GM12878 (cell line): ENCODE data around the gene COL24A1. TPM values are rescaled to one million over a fixed set of nuclear protein-coding genes. Genes with fewer than 3 reads are reported as not detected.

Source experiments
- ATAC-seq: fragments of 200-7000 bp; cut with Tn5 transposase; 3 replicates; pipeline ENCODE4 v1.9.1; 2020; ENCODE audit warnings: mild to moderate bottlenecking, moderate library complexity
- BruUV-seq: library from RNA; stranded (reverse); fragments of 400-500 nt; replicated peaks from 2 replicates; lab custom pipeline; 2021; lab: Mats Ljungman, UMichigan
- CTCF ChIA-PET: fragments of 300-600 bp; sonication (Branson Sonifier 250); formaldehyde crosslinking; extraction: SDS; loops from one replicate; lab custom pipeline; 2021; ENCODE audit warnings: inconsistent platforms; lab: Yijun Ruan, JAX
- POLR2A ChIA-PET: fragments of 350-600 bp; formaldehyde crosslinking; extraction: SDS; loops from one replicate; lab custom pipeline; 2021; ENCODE audit warnings: inconsistent platforms; lab: Charles Lee
- RAD21 ChIA-PET: fragments of 300-600 bp; sonication (Branson Sonifier 250); formaldehyde crosslinking; loops from one replicate; lab custom pipeline; 2023; ENCODE audit warnings: antibody characterized with exemption; ENCODE audit not compliant: unreplicated experiment; lab: Charles Lee
- SMC1A ChIA-PET: fragments of 300-600 bp; sonication (Branson Sonifier 250); formaldehyde crosslinking; loops from one replicate; lab custom pipeline; 2023; ENCODE audit not compliant: unreplicated experiment, uncharacterized antibody; lab: Charles Lee
- DNase-seq: peaks from one replicate; pipeline ENCODE4 v3.0.0-alpha.2; 2011; ENCODE audit warnings: low read depth, low spot score
- FAIRE-seq: peaks from 3 replicates; lab custom pipeline; 2011; peaks lifted over from hg19 to GRCh38; lab: Jason Lieb, UNC
- H2AFZ ChIP-seq: 2 replicates; pipeline ENCODE4 v1.6.0; 2011; ENCODE audit warnings: low read depth, low read length, control low read depth; ENCODE audit not compliant: control insufficient read depth
- H3K27ac ChIP-seq: 2 replicates; pipeline ENCODE4 v1.5.1; 2011; ENCODE audit warnings: control low read depth; ENCODE audit not compliant: control insufficient read depth, insufficient read depth
- H3K27me3 ChIP-seq, 2 experiments: replicated peaks in 1 of 2; 2 replicates each; pipeline versions ENCODE4 v1.6.0 to v1.6.1; 2011; ENCODE audit warnings: low read length in 1 of 2; ENCODE audit not compliant: control insufficient read depth in 2 of 2, insufficient read depth in 2 of 2
- H3K36me3 ChIP-seq, 2 experiments: 2 replicates each; pipeline ENCODE4 v1.5.1; 2011; ENCODE audit warnings: low read length in 1 of 2; ENCODE audit not compliant: control insufficient read depth in 2 of 2, insufficient read depth in 2 of 2
- H3K4me1 ChIP-seq: 2 replicates; pipeline ENCODE4 v1.6.1; 2011; ENCODE audit warnings: mild to moderate bottlenecking, low read length, moderate library complexity, mixed read lengths; ENCODE audit not compliant: control insufficient read depth, insufficient read depth
- H3K4me2 ChIP-seq: 2 replicates; pipeline ENCODE4 v1.6.0; 2011; ENCODE audit warnings: control low read depth; ENCODE audit not compliant: control insufficient read depth, insufficient read depth
- H3K4me3 ChIP-seq: fragments of 200-600 bp; sonication (generic); 2 replicates; pipeline ENCODE4 v1.5.1; 2016
- H3K79me2 ChIP-seq: 2 replicates; pipeline ENCODE4 v1.6.0; 2011; ENCODE audit warnings: low read length; ENCODE audit not compliant: control insufficient read depth, insufficient read depth
- H3K9ac ChIP-seq: 2 replicates; pipeline ENCODE4 v1.8.0; 2011; ENCODE audit warnings: low read length, control low read depth, mixed read lengths; ENCODE audit not compliant: control insufficient read depth, insufficient read depth
- H3K9me3 ChIP-seq: replicated peaks from 3 replicates; pipeline ENCODE4 v1.5.1; 2011; ENCODE audit warnings: mild to moderate bottlenecking, low read length; ENCODE audit not compliant: control insufficient read depth, insufficient read depth
- H4K20me1 ChIP-seq: 2 replicates; pipeline ENCODE4 v1.6.0; 2011; ENCODE audit not compliant: control insufficient read depth, insufficient read depth
- ASH2L ChIP-seq: fragments of 300-600, 200-600 bp; sonication (generic); IDR thresholded peaks from 2 replicates; pipeline ENCODE4 v1.6.1; 2017; ENCODE audit warnings: low read depth, mild to moderate bottlenecking, borderline replicate concordance
- BCL11A ChIP-seq: IDR thresholded peaks from 2 replicates; pipeline ENCODE4 v1.6.1; 2011; ENCODE audit warnings: low read depth, low read length
- CHD1 ChIP-seq: IDR thresholded peaks from 2 replicates; pipeline ENCODE4 v1.6.1; 2012; ENCODE audit warnings: low read depth, low read length, improper control_type of control experiment
- EGR1 ChIP-seq, 2 experiments: IDR thresholded peaks; 1 replicate in 1 of 2; 2 replicates in 1 of 2; pipeline ENCODE4 v1.6.1; 2011 to 2012; ENCODE audit warnings: low read depth in 2 of 2, low read length in 2 of 2, borderline replicate concordance in 1 of 2, mild to moderate bottlenecking in 1 of 2, moderate library complexity in 1 of 2
- EZH2 ChIP-seq: IDR thresholded peaks from 2 replicates; pipeline ENCODE4 v1.6.1; 2012; ENCODE audit warnings: low read depth, mild to moderate bottlenecking, control low read depth, inconsistent platforms, low read length, borderline replicate concordance; ENCODE audit not compliant: control insufficient read depth
- HDGF ChIP-seq: fragments of 450-650 bp; IDR thresholded peaks from 2 replicates; pipeline ENCODE4 v1.6.1; 2016; ENCODE audit warnings: antibody characterized with exemption
- MEF2A ChIP-seq: IDR thresholded peaks from 2 replicates; pipeline ENCODE4 v1.6.1; 2011; ENCODE audit warnings: low read depth, mild to moderate bottlenecking, low read length, moderate library complexity; ENCODE audit not compliant: insufficient read depth
- MTA3 ChIP-seq: IDR thresholded peaks from 2 replicates; pipeline ENCODE4 v1.6.1; 2012; ENCODE audit warnings: low read length, inconsistent platforms, borderline replicate concordance
- NR2C2 ChIP-seq: IDR thresholded peaks from 2 replicates; pipeline ENCODE4 v1.6.1; 2011; ENCODE audit warnings: borderline replicate concordance, low read depth; ENCODE audit not compliant: control insufficient read depth, insufficient read length
- PML ChIP-seq: IDR thresholded peaks from 2 replicates; pipeline ENCODE4 v1.6.1; 2012; ENCODE audit warnings: low read length, inconsistent platforms
- RB1 ChIP-seq: fragments of 450-650 bp; formaldehyde crosslinking; IDR thresholded peaks from 2 replicates; pipeline ENCODE4 v1.6.1; 2017; ENCODE audit warnings: mild to moderate bottlenecking, borderline replicate concordance
- RUNX3 ChIP-seq: IDR thresholded peaks from 2 replicates; pipeline ENCODE4 v1.6.1; 2012; ENCODE audit warnings: low read length, inconsistent platforms
- SREBF2 ChIP-seq: IDR thresholded peaks from 2 replicates; pipeline ENCODE4 v1.6.1; 2012; ENCODE audit warnings: mild to moderate bottlenecking, low read length
- SUZ12 ChIP-seq: fragments of 200-600 bp; sonication (generic); IDR thresholded peaks from one replicate; pipeline ENCODE4 v1.6.1; 2018; ENCODE audit warnings: antibody characterized with exemption, mild to moderate bottlenecking; ENCODE audit not compliant: unreplicated experiment
- TCF3 ChIP-seq: IDR thresholded peaks from 2 replicates; pipeline ENCODE4 v1.6.1; 2012; ENCODE audit warnings: low read depth, mild to moderate bottlenecking, low read length, borderline replicate concordance; ENCODE audit not compliant: insufficient read depth
- TCF7 ChIP-seq: IDR thresholded peaks from 2 replicates; pipeline ENCODE4 v1.6.1; 2014; ENCODE audit warnings: antibody characterized with exemption, borderline replicate concordance
- ZBTB40 ChIP-seq: fragments of 450-650 bp; IDR thresholded peaks from 2 replicates; pipeline ENCODE4 v1.6.1; 2016; ENCODE audit warnings: mild to moderate bottlenecking, moderate library complexity, borderline replicate concordance
- ZNF207 ChIP-seq: fragments of 450-650 bp; IDR thresholded peaks from 2 replicates; pipeline ENCODE4 v1.6.1; 2014; ENCODE audit warnings: antibody characterized with exemption, mild to moderate bottlenecking, borderline replicate concordance
- ZSCAN29 ChIP-seq: fragments of 450-650 bp; IDR thresholded peaks from 2 replicates; pipeline ENCODE4 v1.6.1; 2017; ENCODE audit warnings: mild to moderate bottlenecking, moderate library complexity
- ZZZ3 ChIP-seq: IDR thresholded peaks from 2 replicates; pipeline ENCODE4 v1.6.1; 2011; ENCODE audit warnings: low read depth; ENCODE audit not compliant: control insufficient read depth, insufficient read length
- WGBS: methylation state at CpG from one replicate; pipeline ENCODE4 v1.1.6; 2016; ENCODE audit warnings: low lambda C conversion rate; ENCODE audit not compliant: insufficient replicate concordance, insufficient coverage; ENCODE audit errors: missing lambda C conversion rate; 5-methylcytosine and 5-hydroxymethylcytosine counted together
- in situ Hi-C: fragments of 300-500 bp; cut with MboI; formaldehyde crosslinking; loops from 9 replicates; pipeline ENCODE4 v1.14.3; 2018; ENCODE audit warnings: mixed read lengths
- intact Hi-C: fragments of 100-400 bp; cut with micrococcal nuclease; formaldehyde crosslinking; loops from one replicate; pipeline ENCODE4 v1.14.2; 2022; ENCODE audit not compliant: unreplicated experiment
- polyA plus RNA-seq, 11 experiments: library from polyadenylated mRNA; depleted of rRNA in 4 of 11; unstranded in 6 of 11; stranded (reverse) in 5 of 11; fragments of >200 nt; fragmentation: Nextera tagmentation in 4 of 11; fragmentation: Illumina TruSeq in 1 of 11; extraction: Ambion mirVana in 4 of 11; extraction: Trizol in 1 of 11; gene quantifications; 1 replicate in 1 of 11; 2 replicates in 10 of 11; pipeline versions ENCODE4 v1.2.1 to v1.2.3, GENCODE V29; 2011 to 2016; ENCODE audit warnings: inconsistent platforms in 2 of 11, missing spikeins in 2 of 11, low read depth in 1 of 11
- total RNA-seq, 4 experiments: library from RNA; depleted of rRNA in 3 of 4; stranded (reverse); fragments of >200 nt in 3 of 4; fragmentation: Illumina TruSeq in 1 of 4; extraction: Trizol in 1 of 4; gene quantifications; 2 replicates each; pipeline versions ENCODE4 v1.2.1 to v1.2.3, GENCODE V29; 2013 to 2021

The COL24A1 gene
- total and polyA plus RNA-seq, 10 of the 15 experiments (the other 5 are each of a cell fraction or from before 2014, with no cell fraction given), result 0.19 to 4.1 (median 2.0) TPM

DNA sequence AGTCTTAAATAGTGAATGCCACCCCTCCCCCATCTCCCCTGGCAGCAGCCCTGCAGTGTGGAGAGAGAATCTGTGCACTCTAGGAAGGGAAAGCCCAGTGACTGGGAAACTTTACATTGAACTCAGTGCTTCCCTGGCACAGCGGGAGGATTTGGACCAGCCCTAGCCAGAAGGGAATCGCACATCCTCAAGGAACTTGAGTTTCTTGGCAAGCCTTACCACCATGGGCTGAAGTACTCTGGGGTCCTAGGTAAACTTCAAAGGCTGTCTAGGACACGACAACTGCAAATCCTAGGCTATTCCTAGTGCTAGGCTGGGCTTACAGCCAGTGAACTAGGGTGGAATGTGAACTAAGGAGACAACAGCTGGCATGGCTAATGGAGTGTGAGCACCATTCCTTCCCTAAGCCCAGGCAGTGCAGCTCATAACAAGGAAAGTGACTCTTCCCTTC, 88.3 kb downstream of the COL24A1 start:
- Histone ChIP-seq H3K4me3 (no peak overlapping the region), H3K36me3 (no peaks in the 10 kb centered on the region), H3K4me2 (no peak overlapping the region), H3K27ac (no peak overlapping the region), H3K9ac (no peak overlapping the region), H4K20me1 (no peaks in the 10 kb centered on the region), H3K9me3 (no peaks in the 10 kb centered on the region), H3K27me3 (no peaks in the 10 kb centered on the region), H2AFZ (no peak overlapping the region), H3K79me2 (no peaks in the 10 kb centered on the region), H3K4me1 (no peaks in the 10 kb centered on the region)
- FAIRE-seq, result no peak
- RAD21 ChIA-PET, result no interaction called here
- in situ Hi-C loops (no loop called here), intact Hi-C loops (no loop called here)
- POLR2A ChIA-PET, result no interaction called here
- no peak for ATAC-seq
- CTCF ChIA-PET, result no interaction called here
- no TSS peak for BruUV-seq
- SMC1A ChIA-PET, result no interaction called here
- TF ChIP-seq SUZ12 (no peak), ZZZ3 (no peak), PML (no peak), BCL11A (no peak), ASH2L (no peak), MEF2A (no peak), EGR1 (IDR thresholded peaks at IDR 0.05; ENCODE audit: borderline replicate concordance in 1 of 2, low read depth in 2 of 2, low read length in 2 of 2) (no peak), NR2C2 (no peak), TCF7 (no peak), ZNF207 (no peak), ZSCAN29 (no peak), HDGF (no peak), CHD1 (no peak), RB1 (no peak), MTA3 (no peak), TCF3 (no peak), EZH2 (no peak), RUNX3 (no peak), SREBF2 (no peak), ZBTB40 (no peak)
- 65% methylated on average over 3 of the region's 3 CpGs for WGBS
- DNase-seq, result no peak
